Measurements from ENCODE around the gene SCARF2.

DNA sequence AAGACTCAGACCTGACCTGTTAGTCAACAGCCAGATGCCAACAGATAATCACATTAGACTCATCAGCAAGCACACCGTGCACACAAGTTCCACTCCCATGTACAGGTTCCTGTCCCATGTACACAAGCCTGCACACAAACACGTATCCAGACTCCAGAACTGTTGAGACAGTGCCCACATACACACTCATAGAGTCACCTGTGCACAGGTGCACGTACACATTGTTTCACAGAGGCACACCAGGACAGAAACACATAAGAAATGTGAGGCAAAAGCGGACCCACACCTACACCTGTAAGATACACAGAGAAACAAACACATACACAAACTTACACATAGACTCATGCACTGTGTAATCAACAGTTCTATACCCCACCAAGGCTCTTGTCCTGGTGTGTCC is 46.4 kb downstream of the SCARF2 start:
- TF ChIP-seq, protein P1, sequence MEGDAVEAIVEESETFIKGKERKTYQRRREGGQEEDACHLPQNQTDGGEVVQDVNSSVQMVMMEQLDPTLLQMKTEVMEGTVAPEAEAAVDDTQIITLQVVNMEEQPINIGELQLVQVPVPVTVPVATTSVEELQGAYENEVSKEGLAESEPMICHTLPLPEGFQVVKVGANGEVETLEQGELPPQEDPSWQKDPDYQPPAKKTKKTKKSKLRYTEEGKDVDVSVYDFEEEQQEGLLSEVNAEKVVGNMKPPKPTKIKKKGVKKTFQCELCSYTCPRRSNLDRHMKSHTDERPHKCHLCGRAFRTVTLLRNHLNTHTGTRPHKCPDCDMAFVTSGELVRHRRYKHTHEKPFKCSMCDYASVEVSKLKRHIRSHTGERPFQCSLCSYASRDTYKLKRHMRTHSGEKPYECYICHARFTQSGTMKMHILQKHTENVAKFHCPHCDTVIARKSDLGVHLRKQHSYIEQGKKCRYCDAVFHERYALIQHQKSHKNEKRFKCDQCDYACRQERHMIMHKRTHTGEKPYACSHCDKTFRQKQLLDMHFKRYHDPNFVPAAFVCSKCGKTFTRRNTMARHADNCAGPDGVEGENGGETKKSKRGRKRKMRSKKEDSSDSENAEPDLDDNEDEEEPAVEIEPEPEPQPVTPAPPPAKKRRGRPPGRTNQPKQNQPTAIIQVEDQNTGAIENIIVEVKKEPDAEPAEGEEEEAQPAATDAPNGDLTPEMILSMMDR (IDR thresholded peaks at IDR 0.05; ENCODE audit: poor library complexity, severe bottlenecking): no peak
- no peak for TF ChIP-seq EZH2 (IDR thresholded peaks at IDR 0.05; ENCODE audit: borderline replicate concordance, insufficient read depth, low read length, poor library complexity, severe bottlenecking)

Data from neural cell (in vitro differentiated cells).